ENCODE data around the gene AEBP2. TPM values are rescaled to one million over a fixed set of nuclear protein-coding genes. Genes with fewer than 3 reads are reported as not detected.

Gene AEBP2
- total RNA-seq, 1 donor from 2014 or later = 35.2 TPM

DNA sequence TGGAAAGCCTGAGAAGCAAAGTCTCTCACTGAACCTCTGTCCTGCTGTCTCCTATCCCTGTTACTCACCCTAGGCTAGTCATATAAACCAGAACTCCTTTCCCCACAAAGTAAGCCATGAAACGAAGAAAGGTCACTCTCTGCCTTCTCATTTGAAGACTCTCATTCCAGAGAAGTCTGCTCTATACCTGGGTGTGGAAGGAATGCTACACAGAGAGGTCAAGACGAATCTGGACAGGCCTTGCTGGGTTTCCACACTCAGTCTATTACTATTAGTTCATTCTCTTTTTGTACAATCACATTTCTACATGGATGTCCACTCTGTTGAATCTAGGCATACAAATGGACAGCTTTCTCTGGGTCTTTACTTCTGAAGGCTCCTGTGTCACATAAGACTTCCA, 2.4 kb upstream of the AEBP2 start:
- peaks cover 9% of the 10 kb centered on the region for H3K27me3 Mint-ChIP-seq (ENCODE audit: low read depth)
- H3K36me3 Mint-ChIP-seq (ENCODE audit: low read depth) = peaks cover 5% of the 10 kb centered on the region
- peak overlapping the region; percentile 22 for H3K4me3 Mint-ChIP-seq
- H3K9me3 Mint-ChIP-seq = peaks cover 4% of the 10 kb centered on the region
- peak overlapping the region; percentile 36 for H3K27ac Mint-ChIP-seq (ENCODE audit: unreplicated experiment)
- DNase-seq (ENCODE audit: low read depth, low spot score) = no peak
- peaks cover 28% of the 10 kb centered on the region for H3K4me1 Mint-ChIP-seq
- TF ChIP-seq, protein P1, sequence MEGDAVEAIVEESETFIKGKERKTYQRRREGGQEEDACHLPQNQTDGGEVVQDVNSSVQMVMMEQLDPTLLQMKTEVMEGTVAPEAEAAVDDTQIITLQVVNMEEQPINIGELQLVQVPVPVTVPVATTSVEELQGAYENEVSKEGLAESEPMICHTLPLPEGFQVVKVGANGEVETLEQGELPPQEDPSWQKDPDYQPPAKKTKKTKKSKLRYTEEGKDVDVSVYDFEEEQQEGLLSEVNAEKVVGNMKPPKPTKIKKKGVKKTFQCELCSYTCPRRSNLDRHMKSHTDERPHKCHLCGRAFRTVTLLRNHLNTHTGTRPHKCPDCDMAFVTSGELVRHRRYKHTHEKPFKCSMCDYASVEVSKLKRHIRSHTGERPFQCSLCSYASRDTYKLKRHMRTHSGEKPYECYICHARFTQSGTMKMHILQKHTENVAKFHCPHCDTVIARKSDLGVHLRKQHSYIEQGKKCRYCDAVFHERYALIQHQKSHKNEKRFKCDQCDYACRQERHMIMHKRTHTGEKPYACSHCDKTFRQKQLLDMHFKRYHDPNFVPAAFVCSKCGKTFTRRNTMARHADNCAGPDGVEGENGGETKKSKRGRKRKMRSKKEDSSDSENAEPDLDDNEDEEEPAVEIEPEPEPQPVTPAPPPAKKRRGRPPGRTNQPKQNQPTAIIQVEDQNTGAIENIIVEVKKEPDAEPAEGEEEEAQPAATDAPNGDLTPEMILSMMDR (conservative IDR thresholded peaks at IDR 0.05) = no peak

DNA sequence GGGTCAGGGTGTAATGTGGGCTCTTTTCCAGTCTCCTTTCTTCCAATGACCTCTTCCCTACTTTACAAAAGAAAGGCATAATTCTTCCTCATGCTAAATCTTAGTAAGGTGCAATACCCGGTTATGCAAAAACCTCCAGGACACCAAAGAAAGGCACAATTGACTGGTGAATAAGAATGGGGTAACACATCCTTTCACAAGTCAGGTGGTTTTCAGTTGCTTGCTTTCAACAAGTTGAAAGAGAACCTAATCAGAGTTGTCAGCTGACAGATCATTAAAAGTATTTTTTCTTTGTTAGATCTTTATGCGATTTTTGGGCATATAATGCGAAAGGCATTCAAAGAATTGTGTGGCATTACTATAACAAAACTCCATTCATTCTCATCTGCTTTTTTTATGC, 1.3 kb upstream of the AEBP2 start:
- DNase-seq (ENCODE audit: low read depth, low spot score) = no peak
- Mint-ChIP-seq H3K27me3 (ENCODE audit: low read depth) (peaks cover 9% of the 10 kb centered on the region), H3K4me1 (peaks cover 28% of the 10 kb centered on the region), H3K36me3 (ENCODE audit: low read depth) (peaks cover 5% of the 10 kb centered on the region), H3K27ac (ENCODE audit: unreplicated experiment) (no peak overlapping the region), H3K4me3 (peak overlapping the region; percentile 82), H3K9me3 (peaks cover 4% of the 10 kb centered on the region)
- TF ChIP-seq, protein P1 (conservative IDR thresholded peaks at IDR 0.05) = no peak

DNA sequence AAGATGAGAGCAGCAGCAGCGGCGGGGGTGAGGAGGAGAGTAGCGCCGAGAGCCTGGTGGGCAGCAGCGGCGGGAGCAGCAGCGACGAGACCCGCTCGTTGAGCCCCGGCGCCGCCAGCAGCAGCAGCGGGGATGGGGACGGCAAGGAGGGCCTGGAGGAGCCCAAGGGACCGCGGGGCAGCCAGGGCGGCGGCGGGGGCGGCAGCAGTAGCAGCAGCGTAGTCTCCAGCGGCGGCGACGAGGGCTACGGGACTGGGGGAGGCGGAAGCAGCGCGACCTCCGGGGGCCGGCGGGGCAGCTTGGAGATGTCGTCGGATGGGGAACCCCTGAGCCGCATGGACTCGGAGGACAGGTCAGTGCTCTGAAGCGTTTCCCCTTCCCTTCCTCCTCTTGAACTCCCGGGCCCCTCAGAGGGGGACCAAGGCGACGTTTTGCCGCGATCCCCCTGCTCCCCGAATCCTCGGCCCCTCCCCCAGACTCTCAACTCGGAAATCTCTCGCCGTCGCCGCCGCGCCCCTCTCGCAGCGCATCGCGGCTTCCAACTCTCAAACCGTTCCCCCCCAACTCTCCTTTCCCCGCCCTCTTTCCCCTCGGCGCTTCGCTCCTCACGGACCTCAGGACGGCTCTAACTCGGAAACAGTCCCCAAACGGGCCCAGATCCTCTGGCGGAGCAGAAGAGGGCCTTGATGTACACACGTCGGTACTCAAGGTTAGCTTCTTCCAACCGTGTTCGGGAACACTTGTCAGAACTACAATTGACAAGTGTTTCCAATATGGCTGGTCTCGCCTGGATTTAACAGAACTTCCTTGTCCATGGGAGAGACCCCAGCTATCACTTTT, 947 bp downstream of the AEBP2 start:
- Mint-ChIP-seq H3K9me3 (peaks cover 4% of the 10 kb centered on the region), H3K4me1 (peaks cover 37% of the 10 kb centered on the region), H3K27me3 (ENCODE audit: low read depth) (peaks cover 9% of the 10 kb centered on the region), H3K36me3 (ENCODE audit: low read depth) (peaks cover 12% of the 10 kb centered on the region), H3K27ac (ENCODE audit: unreplicated experiment) (peak overlapping the region; percentile 98), H3K4me3 (peak overlapping the region; percentile 99)
- TF ChIP-seq, protein P1 (conservative IDR thresholded peaks at IDR 0.05) = no peak
- DNase-seq (ENCODE audit: low read depth, low spot score) = peak; percentile 45

DNA sequence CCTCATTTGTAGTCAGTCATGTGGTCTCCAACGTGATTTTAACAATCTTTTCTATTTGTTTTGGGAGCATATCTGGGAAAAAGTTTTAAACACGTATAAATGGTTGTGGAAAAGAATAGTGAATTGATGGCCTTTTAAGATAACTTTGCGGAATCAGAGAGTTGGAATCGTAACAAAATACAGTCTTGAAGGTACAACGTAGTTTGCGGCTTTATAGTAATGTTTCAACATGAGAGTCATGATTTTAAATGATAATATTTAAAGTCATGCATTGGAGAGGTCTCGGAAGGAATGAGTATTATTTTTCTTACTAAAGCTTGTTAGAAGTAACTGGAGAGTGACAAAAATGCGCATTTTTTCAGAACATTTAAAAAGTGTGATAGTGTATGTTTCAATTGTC, 1.6 kb downstream of the AEBP2 start:
- H3K9me3 Mint-ChIP-seq = peaks cover 4% of the 10 kb centered on the region
- H3K4me1 Mint-ChIP-seq = peaks cover 41% of the 10 kb centered on the region
- peak overlapping the region; percentile 99 for H3K4me3 Mint-ChIP-seq
- H3K27me3 Mint-ChIP-seq (ENCODE audit: low read depth) = peaks cover 9% of the 10 kb centered on the region
- peaks cover 12% of the 10 kb centered on the region for H3K36me3 Mint-ChIP-seq (ENCODE audit: low read depth)
- TF ChIP-seq, protein P1 (conservative IDR thresholded peaks at IDR 0.05) = no peak
- no peak for DNase-seq (ENCODE audit: low read depth, low spot score)
- peak overlapping the region; percentile 98 for H3K27ac Mint-ChIP-seq (ENCODE audit: unreplicated experiment)

- Mint-ChIP-seq H3K9me3 (peaks cover 4% of the 10 kb centered on the region), H3K4me3 (no peak overlapping the region), H3K27ac (ENCODE audit: unreplicated experiment) (no peak overlapping the region), H3K36me3 (ENCODE audit: low read depth) (peaks cover 15% of the 10 kb centered on the region), H3K4me1 (peaks cover 50% of the 10 kb centered on the region), H3K27me3 (ENCODE audit: low read depth) (peaks cover 6% of the 10 kb centered on the region)
- TF ChIP-seq, protein P1 (conservative IDR thresholded peaks at IDR 0.05) = no peak
- DNase-seq (ENCODE audit: low read depth, low spot score) = no peak
Observed at GRCh38 chr12:19443585-19443984, 4.3 kb downstream of the AEBP2 start.
